GM18520 (cell line): ENCODE results near the gene MAD2L2.
"Not testable (repeated sequence)": the region's sequence is repeated elsewhere in the genome, so short reads cannot be mapped to it uniquely, and the experiment has no call there.

Experiments
- ATAC-seq: cut with Tn5 transposase; IDR thresholded peaks from one replicate; pipeline ENCODE4 v1.9.1; 2021; ENCODE audit not compliant: unreplicated experiment

Gene MAD2L2

GRCh38 chr1:11654137-11654938 is 26.6 kb downstream of the MAD2L2 start, which contains the start of the genes FBXO2 and FBXO44:
TSS of gene FBXO2 (minus strand) at chr1:11654429. CDS start at chr1:11654340, 89 bp downstream.
TSS of gene FBXO44 (plus strand) at chr1:11654877. CDS start at chr1:11655836, 959 bp downstream.
- ATAC-seq = no peak

DNA sequence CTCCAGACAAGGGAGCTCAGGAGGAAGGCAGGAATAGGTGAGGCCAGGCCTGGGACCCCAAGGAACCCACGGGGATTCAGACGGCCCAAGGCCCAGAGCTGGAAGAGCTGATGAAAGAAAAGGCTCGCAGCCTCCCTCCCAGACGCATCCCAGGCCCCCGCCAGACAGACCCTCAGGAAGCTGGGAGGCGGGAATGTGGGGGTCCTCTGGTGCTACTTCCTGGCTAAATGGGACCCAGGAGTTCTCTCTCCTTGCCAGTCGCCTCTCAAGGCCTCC is 27.1 kb downstream of the MAD2L2 start:
- no peak for ATAC-seq

DNA sequence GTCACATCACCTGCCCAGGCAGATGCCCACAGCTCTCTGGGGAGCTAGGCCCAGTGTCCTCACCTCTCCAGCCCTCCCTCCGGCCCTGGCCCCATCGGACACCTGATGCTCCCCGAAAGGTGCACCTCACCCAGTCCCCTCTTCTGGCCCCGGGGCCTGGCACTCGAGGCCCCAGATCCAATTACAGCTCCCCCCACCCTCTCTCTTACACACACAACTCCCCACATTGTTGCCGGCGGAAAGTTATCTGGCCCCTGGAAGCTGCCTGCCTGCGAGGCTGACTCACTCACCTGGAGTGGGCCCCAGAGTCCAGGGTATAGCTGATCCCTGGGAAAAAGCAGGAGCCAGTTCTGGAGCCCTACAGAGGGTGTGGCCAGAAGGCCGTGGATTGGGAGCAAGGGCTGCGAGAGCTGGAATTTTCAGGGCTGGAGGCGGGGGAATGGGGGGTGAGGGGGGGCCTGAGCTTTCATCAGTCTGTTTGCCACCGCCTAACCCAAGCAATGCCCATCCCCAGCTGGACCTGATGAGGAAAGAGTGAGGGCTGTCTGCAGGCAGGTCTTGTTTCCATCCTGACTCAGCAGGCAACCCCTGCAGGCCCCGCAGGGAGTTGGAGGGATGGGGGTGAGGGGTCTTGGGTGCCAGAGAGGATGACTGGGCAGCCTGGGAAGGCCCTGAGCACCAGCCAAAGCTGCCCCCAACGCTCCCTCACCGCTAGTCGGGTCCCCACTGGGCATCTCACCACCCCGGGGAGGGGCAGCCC is 27.7 kb downstream of the MAD2L2 start:
- ATAC-seq = no peak

GRCh38 chr1:11652203-11652780 is 28.7 kb downstream of the MAD2L2 start:
- ATAC-seq = no peak

GRCh38 chr1:11651017-11651416 is 29.9 kb downstream of the MAD2L2 start:
- ATAC-seq = no peak

GRCh38 chr1:11650331-11650991 is 30.5 kb downstream of the MAD2L2 start:
- ATAC-seq = no peak

- ATAC-seq = no peak
These were observed 31.2 kb downstream of the MAD2L2 start for GRCh38 chr1:11649624-11650330.

GRCh38 chr1:11649237-11649623 is 31.7 kb downstream of the MAD2L2 start:
- no peak for ATAC-seq

DNA sequence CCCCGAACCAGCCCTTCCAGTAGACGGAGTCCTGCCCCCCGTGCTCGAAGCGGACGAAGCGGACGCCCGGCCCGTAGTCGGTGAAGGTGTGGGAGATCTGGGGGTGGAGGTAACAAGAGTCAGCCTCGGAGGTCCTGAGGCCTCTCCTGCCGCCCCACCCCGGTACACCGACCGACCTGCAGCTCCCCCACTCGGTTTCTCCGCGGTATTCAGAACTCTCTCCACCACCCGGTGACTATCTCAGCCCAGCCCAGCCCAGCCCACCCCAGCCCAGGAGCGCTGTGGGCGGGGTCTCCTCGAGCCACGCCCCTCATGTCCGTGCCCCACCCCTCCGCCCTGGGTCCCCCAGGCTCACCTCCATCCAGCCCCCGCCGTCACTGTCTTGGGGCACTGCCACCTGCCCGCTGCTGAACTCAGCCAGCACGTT is 32.2 kb downstream of the MAD2L2 start:
- ATAC-seq = no peak

- ATAC-seq = no peak
These were observed 32.9 kb downstream of the MAD2L2 start for GRCh38 chr1:11648039-11648438.

DNA sequence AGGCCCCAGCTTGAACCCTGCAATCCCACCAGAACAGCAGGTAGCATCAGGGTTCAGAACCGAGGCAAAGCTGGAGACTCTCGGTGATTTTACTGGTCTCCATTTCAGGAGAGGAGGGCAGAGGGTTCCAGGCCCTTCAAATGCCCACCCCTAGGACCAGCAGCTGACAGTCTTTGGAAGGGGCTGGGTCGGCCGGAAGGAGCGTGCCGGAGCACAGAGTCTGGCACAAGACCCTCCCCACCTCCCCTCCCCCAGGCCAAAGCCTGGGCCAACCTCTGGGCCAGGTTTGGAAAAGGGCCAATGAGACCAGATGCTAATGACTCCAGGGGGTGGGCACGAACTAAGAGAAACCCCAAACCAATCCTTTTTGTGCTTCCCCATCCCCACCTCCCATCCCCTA is 33.6 kb downstream of the MAD2L2 start:
- no peak for ATAC-seq

- ATAC-seq = no peak
These were observed 34.6 kb downstream of the MAD2L2 start for GRCh38 chr1:11646317-11646716.

DNA sequence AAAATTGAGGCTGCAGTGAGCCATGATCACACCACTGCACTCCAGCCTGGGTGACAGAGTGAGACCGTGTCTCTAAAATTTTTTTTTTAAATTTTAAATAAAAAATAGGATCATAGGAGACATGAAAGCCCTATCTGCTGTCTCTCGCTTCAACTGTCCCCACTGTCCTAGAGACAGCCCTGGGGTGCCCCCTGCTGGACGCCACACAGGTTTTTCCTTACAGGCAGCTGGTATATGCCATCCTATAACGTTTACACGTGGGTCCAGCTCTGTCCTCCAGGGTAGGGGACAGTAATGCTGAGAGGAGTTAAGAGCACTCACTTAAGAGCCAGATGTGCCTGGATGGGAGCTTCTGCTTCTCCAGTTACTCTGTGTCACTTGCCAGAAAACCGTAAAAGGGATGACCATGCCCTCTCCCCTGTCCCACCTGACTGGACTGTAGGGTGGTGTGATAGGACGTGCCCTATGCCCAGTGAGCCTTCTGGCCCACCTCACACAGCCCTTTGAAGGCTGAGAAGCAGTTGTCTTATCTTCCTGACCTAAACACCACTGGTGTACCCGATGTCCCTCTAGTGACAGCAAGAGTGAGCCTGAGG is 35.2 kb downstream of the MAD2L2 start:
- ATAC-seq = no peak

DNA sequence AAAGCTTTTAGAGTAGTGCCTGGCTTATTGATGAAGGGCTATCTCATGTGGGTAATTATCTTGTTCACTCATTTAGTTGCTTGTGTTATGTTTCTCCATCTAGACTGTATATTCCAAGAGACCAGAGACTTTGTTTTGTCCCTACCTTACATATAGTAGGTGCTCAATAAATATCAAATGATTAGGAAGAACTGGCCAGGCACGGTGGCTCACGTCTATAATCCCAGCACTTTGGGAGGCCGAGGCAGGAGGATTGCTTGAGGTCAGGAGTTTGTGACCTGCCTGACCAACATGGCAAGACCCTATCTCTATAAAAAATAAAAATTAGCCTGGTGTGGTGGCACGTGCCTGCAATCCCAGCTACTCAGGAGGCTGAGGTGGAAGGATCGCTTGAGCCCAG is 35.7 kb downstream of the MAD2L2 start:
- ATAC-seq = no peak

GRCh38 chr1:11643782-11644181 is 37.2 kb downstream of the MAD2L2 start:
- no peak for ATAC-seq

- not testable (repeated sequence) for ATAC-seq
These were observed 38.4 kb downstream of the MAD2L2 start for GRCh38 chr1:11642418-11643017.

DNA sequence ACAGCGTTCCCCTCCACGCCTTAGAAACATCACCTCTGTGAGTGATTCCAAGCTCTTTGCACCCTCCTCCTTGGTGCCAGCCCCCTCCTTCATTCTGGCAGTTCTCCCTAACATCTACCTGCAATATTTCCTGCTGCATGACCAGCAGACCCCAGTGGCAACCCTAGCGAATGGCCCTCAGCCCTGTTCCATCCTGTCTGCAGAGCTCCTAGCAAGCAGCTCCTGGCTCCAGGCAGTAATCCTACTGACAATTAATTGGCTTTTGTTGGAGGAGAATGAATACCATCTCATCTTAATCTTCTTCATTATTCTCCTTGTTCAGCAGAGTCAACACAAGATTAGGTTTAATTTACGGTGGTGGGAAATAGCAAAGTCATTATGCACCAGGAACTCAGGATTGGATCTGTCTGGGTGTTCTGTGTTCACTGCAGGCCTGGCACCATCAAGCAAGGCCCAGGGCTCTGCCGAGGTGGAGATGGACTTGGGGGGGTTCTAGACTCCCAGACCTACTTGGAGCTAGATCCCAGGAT is 39.1 kb downstream of the MAD2L2 start:
- no peak for ATAC-seq

DNA sequence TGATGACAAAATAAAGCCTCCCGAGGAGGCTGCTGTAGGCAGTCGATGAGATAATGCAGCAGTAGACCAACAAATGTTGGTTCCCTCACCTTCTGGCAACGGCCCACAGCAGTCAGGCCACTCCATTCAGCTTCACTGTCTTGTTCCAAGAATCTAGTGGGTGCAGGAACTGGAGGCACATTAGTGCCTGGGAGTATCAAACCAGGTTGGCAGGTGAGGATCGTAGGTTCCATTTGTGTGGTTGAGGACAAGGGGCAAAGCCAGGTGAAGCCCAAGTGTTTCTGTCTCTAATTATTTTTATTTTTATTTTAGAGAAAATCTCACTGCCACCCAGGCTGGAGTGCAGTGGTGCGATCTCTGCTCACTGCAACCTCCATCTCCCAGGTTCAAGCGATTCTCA is 40.0 kb downstream of the MAD2L2 start:
- no peak for ATAC-seq

- ATAC-seq = no peak
These were observed 40.8 kb downstream of the MAD2L2 start for GRCh38 chr1:11640101-11640500.

DNA sequence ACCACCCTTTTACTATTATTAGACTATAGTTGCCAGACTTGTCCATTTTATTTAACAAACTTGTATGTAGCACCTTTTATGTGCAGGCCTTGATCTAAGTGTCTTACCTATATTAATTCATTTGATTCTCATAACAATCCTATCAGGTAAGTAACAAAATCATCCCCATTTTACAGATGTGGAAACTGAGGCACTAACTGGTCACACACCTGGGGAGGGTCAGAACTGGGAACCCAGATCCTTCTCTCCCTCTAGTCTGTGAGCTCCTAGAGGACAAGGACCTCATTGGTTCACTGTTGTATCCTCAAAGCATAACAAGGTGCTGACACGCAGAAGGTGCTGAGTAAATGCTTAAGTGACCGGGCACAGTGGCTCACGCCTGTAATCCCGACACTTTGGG is 41.6 kb downstream of the MAD2L2 start:
- ATAC-seq = no peak
